Fibroblast of lung (primary cell): Measurements from ENCODE around the gene OLFM1. TPM values are rescaled to one million over a fixed set of nuclear protein-coding genes. Genes with fewer than 3 reads are reported as not detected.

Experiments
- DNase-seq, 2 donors: peaks; one replicate each; pipeline versions ENCODE4 v3.0.0 to v3.0.0-alpha.2; 2010; ENCODE audit warnings: low read depth in 2 of 2
- H2AFZ ChIP-seq: 2 replicates; pipeline ENCODE4 v1.5.1; 2012; ENCODE audit warnings: low read length, control low read depth, inconsistent platforms
- H3K27ac ChIP-seq: 2 replicates; pipeline ENCODE4 v1.5.1; 2011; ENCODE audit warnings: low read length, control low read depth; ENCODE audit not compliant: insufficient read depth
- H3K27me3 ChIP-seq: 2 replicates; pipeline ENCODE4 v1.5.1; 2011; ENCODE audit warnings: mild to moderate bottlenecking, low read length; ENCODE audit not compliant: control insufficient read depth, insufficient read depth
- H3K36me3 ChIP-seq: 2 replicates; pipeline ENCODE4 v1.5.1; 2011; ENCODE audit warnings: low read length; ENCODE audit not compliant: control insufficient read depth, insufficient read depth
- H3K4me1 ChIP-seq: 2 replicates; pipeline ENCODE4 v1.5.1; 2011; ENCODE audit warnings: low read length; ENCODE audit not compliant: control insufficient read depth, insufficient read depth; ENCODE audit errors: extremely low read depth
- H3K4me2 ChIP-seq: 2 replicates; pipeline ENCODE4 v1.5.1; 2011; ENCODE audit warnings: low read length, control low read depth; ENCODE audit not compliant: insufficient read depth; ENCODE audit errors: extremely low read depth
- H3K4me3 ChIP-seq, 4 experiments: fragments of 200-600 bp in 1 of 4; sonication (generic) in 1 of 4; replicated peaks in 1 of 4; 2 replicates each; pipeline ENCODE4 v1.5.1; 2011 to 2016; ENCODE audit warnings: low read length in 4 of 4, low read depth in 3 of 4, mild to moderate bottlenecking in 3 of 4, control low read depth in 2 of 4, inconsistent platforms in 1 of 4, mixed read lengths in 1 of 4; ENCODE audit not compliant: insufficient read depth in 1 of 4; ENCODE audit errors: control extremely low read depth in 1 of 4
- H3K79me2 ChIP-seq: 2 replicates; pipeline ENCODE4 v1.5.1; 2012; ENCODE audit warnings: mild to moderate bottlenecking, low read length, inconsistent platforms; ENCODE audit not compliant: control insufficient read depth, insufficient read depth
- H3K9ac ChIP-seq: 2 replicates; pipeline ENCODE4 v1.5.1; 2011; ENCODE audit warnings: mild to moderate bottlenecking, low read length, control low read depth; ENCODE audit not compliant: insufficient read depth
- H3K9me3 ChIP-seq: 2 replicates; pipeline ENCODE4 v1.5.1; 2012; ENCODE audit warnings: low read depth, low read length; ENCODE audit not compliant: control insufficient read depth, insufficient read depth
- H4K20me1 ChIP-seq: 2 replicates; pipeline ENCODE4 v1.5.1; 2011; ENCODE audit warnings: low read length; ENCODE audit not compliant: control insufficient read depth, insufficient read depth; ENCODE audit errors: extremely low read depth
- EZH2 ChIP-seq: IDR thresholded peaks from 2 replicates; pipeline ENCODE4 v1.5.1; 2012; ENCODE audit warnings: low read length, control low read depth, mild to moderate bottlenecking; ENCODE audit errors: missing control alignments
- polyA plus RNA-seq, 2 donors: library from polyadenylated mRNA; depleted of rRNA in 1 of 2; stranded (reverse) in 1 of 2; unstranded in 1 of 2; fragments of >200 nt; gene quantifications; 2 replicates each; pipeline ENCODE4 v1.2.1, GENCODE V29; 2011 to 2012; ENCODE audit warnings: missing spikeins in 1 of 2
- total RNA-seq: library from RNA; depleted of rRNA; stranded (reverse); fragments of >200 nt; gene quantifications from 2 replicates; pipeline ENCODE4 v1.2.1, GENCODE V29; 2014
- TF ChIP-seq, protein P1 (sequence below), 2 donors: IDR thresholded peaks in 1 of 2; conservative IDR thresholded peaks in 1 of 2; 1 replicate in 1 of 2; 2 replicates in 1 of 2; pipeline ENCODE4 v1.5.1; 2011 to 2012; ENCODE audit warnings: low read length in 2 of 2, control low read depth in 1 of 2, inconsistent platforms in 1 of 2, low read depth in 1 of 2, mild to moderate bottlenecking in 1 of 2

OLFM1 gene
- total and polyA plus RNA-seq, 2 donors (not counting 1 experiment from before 2014, with no cell fraction given), result 2.0 to 7.6 TPM

DNA sequence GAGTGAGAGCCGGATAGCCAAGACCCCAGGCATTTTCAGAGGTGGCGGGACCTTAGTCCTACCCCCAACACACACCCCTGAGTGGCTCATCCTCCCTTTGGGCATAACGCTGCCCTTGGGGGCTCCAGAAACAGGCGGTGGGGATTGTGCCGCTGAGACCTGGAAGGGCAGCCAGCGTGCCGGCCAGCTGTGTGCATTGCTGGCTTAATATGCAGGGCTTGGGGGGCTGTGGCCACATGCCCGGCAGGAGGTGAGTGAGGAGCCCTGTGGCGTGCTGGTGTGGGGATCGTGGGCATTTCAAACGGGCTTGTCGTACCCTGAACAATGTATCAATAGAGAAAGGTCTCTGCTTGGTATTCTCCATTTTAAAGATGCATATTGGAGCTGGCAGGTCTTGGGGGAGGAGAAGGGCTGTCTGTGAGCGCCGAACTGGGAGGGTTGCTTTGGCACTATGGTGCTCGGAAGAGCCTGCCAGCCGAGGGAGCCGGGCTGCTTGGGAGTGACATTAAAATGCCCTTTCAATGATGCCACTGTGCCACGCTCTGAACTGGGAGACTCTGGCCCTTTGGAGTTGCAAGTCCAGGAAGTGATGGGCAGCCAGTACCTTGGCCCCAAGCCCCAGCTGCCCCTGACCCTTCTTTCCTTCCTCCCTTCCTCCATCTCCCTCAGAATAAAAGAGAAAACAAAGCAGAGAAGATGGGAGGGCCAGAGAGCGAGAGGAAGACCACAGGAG is 11.2 kb upstream of the OLFM1 start:
- H3K4me1 ChIP-seq, result no peaks in the 10 kb centered on the region
- no peak overlapping the region for H3K4me2 ChIP-seq
- no peak for DNase-seq

DNA sequence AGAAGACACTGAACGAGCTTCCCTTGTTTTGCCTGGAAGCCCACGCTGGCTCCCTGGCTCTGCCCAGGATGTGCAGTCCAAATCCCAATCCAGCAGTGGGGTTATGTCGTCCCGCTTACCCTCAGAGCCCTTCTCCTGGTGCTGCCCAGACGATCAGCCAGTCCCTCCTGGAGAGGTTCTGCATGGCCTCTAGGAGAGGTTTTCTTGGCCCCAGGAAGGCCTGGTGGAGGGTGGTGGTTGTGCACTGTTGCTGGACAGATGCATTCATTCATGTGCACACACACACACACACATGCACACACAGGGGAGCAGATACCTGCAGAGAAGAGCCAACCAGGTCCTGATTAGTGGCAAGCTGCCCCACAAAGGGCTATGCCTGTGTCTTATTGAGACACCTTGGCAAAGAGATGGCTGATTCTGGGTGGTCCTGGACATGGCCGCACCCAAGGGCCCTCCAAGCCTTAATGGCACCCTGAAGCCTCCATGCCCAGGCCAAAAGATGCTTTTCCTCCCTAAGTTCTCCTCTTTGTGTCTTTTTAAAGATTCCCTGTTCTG is 10.5 kb upstream of the OLFM1 start:
- H3K4me1 ChIP-seq, result no peaks in the 10 kb centered on the region
- H3K27ac ChIP-seq, result no peak overlapping the region
- no peak for DNase-seq
- H3K4me2 ChIP-seq, result no peak overlapping the region
- H2AFZ ChIP-seq, result no peak overlapping the region
- H3K9me3 ChIP-seq, result no peaks in the 10 kb centered on the region
- no peaks in the 10 kb centered on the region for H3K36me3 ChIP-seq
- H4K20me1 ChIP-seq, result no peaks in the 10 kb centered on the region
- no peak for TF ChIP-seq EZH2
- TF ChIP-seq, protein P1, sequence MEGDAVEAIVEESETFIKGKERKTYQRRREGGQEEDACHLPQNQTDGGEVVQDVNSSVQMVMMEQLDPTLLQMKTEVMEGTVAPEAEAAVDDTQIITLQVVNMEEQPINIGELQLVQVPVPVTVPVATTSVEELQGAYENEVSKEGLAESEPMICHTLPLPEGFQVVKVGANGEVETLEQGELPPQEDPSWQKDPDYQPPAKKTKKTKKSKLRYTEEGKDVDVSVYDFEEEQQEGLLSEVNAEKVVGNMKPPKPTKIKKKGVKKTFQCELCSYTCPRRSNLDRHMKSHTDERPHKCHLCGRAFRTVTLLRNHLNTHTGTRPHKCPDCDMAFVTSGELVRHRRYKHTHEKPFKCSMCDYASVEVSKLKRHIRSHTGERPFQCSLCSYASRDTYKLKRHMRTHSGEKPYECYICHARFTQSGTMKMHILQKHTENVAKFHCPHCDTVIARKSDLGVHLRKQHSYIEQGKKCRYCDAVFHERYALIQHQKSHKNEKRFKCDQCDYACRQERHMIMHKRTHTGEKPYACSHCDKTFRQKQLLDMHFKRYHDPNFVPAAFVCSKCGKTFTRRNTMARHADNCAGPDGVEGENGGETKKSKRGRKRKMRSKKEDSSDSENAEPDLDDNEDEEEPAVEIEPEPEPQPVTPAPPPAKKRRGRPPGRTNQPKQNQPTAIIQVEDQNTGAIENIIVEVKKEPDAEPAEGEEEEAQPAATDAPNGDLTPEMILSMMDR (conservative IDR thresholded peaks at IDR 0.05 in 1 of 2, IDR thresholded peaks at IDR 0.05 in 1 of 2; ENCODE audit: low read depth in 1 of 2, low read length in 2 of 2), result no peak
- H3K79me2 ChIP-seq, result no peaks in the 10 kb centered on the region
- no peak overlapping the region for H3K9ac ChIP-seq
- no peak overlapping the region for H3K4me3 ChIP-seq
- no peaks in the 10 kb centered on the region for H3K27me3 ChIP-seq

More for the DNA sequence above, 11.2 kb upstream of the OLFM1 start:
- Histone ChIP-seq H3K9me3 (no peaks in the 10 kb centered on the region), H3K36me3 (no peaks in the 10 kb centered on the region), H3K27ac (no peak overlapping the region), H3K9ac (no peak overlapping the region), H3K79me2 (no peaks in the 10 kb centered on the region), H3K27me3 (no peaks in the 10 kb centered on the region), H2AFZ (no peak overlapping the region), H4K20me1 (no peaks in the 10 kb centered on the region), H3K4me3 (peak overlapping the region in 1 of 4 experiments; percentile 47)
- TF ChIP-seq, protein P1 (conservative IDR thresholded peaks at IDR 0.05 in 1 of 2, IDR thresholded peaks at IDR 0.05 in 1 of 2; ENCODE audit: low read depth in 1 of 2, low read length in 2 of 2), result no peak
- no peak for TF ChIP-seq EZH2

DNA sequence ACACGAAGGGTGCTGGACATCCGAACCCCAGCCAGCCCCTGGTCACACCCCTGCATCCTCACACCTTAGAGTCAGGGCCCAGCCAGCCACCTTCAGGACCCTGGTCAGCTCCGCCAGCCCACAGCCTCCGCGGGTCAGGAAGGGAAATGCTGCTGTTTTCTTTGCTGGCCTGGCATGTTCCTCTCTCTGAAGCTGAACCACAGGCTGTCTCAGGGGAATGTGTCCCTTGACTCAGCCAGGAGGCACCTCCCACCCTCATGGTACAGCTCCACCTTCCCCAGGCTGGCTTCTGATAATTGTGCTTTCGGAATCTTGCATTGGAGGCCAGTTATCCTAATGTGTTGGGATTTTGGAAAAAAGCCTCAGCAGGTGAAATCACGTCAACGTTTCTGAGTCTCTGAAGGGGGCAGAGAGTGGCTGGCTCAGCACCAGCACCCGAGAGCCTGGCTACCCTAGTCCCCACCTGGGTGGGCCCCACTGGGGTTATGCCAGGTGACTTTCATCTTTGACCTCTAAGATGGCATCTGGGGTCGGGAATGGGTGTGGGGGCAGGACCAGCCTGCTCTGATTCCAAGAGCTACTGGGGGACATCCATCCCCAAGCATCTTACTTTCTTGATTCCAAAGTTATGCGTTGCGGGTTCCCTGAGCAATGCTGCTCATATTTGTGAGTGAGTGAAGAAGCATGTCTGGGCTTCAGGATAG is 9.8 kb upstream of the OLFM1 start:
- H3K36me3 ChIP-seq, result no peaks in the 10 kb centered on the region
- TF ChIP-seq, protein P1 (conservative IDR thresholded peaks at IDR 0.05 in 1 of 2, IDR thresholded peaks at IDR 0.05 in 1 of 2; ENCODE audit: low read depth in 1 of 2, low read length in 2 of 2), result no peak
- no peak for TF ChIP-seq EZH2
- H3K27me3 ChIP-seq, result no peaks in the 10 kb centered on the region
- no peak overlapping the region for H3K9ac ChIP-seq
- no peaks in the 10 kb centered on the region for H3K4me1 ChIP-seq
- H2AFZ ChIP-seq, result no peak overlapping the region
- no peak overlapping the region for H3K4me3 ChIP-seq
- H3K9me3 ChIP-seq, result no peaks in the 10 kb centered on the region
- no peaks in the 10 kb centered on the region for H4K20me1 ChIP-seq
- peak in 1 of 2 donors; percentile 6 for DNase-seq
- no peak overlapping the region for H3K27ac ChIP-seq
- no peaks in the 10 kb centered on the region for H3K79me2 ChIP-seq
- no peak overlapping the region for H3K4me2 ChIP-seq
